MM.1S (cell line): ENCODE measurements around the gene HAT1.

Experiments
- EZH2 ChIP-seq: fragments of 300-600 bp; sonication (generic); optimal IDR thresholded peaks from 2 replicates; pipeline ENCODE3; 2017; ENCODE audit warnings: low read depth, mild to moderate bottlenecking, antibody characterized with exemption, low read length, mixed read lengths
- EZH2phosphoT487 ChIP-seq: fragments of 300-600 bp; sonication (generic); IDR thresholded peaks from 2 replicates; pipeline ENCODE4 v1.6.1; 2018; ENCODE audit warnings: antibody characterized with exemption, low read length
- TF ChIP-seq, protein P1 (sequence below): fragments of 300-600 bp; sonication (generic); IDR thresholded peaks from 2 replicates; pipeline ENCODE4 v1.5.1; 2016; ENCODE audit warnings: antibody characterized with exemption, low read length, mixed read lengths

GRCh38 chr2:171964308-171964707, 42.0 kb downstream of the HAT1 start:
- TF ChIP-seq, protein P1, sequence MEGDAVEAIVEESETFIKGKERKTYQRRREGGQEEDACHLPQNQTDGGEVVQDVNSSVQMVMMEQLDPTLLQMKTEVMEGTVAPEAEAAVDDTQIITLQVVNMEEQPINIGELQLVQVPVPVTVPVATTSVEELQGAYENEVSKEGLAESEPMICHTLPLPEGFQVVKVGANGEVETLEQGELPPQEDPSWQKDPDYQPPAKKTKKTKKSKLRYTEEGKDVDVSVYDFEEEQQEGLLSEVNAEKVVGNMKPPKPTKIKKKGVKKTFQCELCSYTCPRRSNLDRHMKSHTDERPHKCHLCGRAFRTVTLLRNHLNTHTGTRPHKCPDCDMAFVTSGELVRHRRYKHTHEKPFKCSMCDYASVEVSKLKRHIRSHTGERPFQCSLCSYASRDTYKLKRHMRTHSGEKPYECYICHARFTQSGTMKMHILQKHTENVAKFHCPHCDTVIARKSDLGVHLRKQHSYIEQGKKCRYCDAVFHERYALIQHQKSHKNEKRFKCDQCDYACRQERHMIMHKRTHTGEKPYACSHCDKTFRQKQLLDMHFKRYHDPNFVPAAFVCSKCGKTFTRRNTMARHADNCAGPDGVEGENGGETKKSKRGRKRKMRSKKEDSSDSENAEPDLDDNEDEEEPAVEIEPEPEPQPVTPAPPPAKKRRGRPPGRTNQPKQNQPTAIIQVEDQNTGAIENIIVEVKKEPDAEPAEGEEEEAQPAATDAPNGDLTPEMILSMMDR = no peak
- TF ChIP-seq EZH2 (no peak), EZH2phosphoT487 (no peak)
